HepG2 (cell line): ENCODE data around the gene ZNF282. TPM values are rescaled to one million over a fixed set of nuclear protein-coding genes. Genes with fewer than 3 reads are reported as not detected.

Experiments
- ATF4 ChIP-seq, 2 experiments: fragments of 450-650 bp in 1 of 2; sonication (generic) in 1 of 2; formaldehyde crosslinking; IDR thresholded peaks; 2 replicates each; pipeline versions ENCODE4 v1.5.0 to v1.8.0; 2020 to 2022; ENCODE audit warnings: mild to moderate bottlenecking in 1 of 2, missing genetic modification reagents in 1 of 2
- FOXP4 ChIP-seq: sonication (generic); formaldehyde crosslinking; IDR thresholded peaks from 2 replicates; pipeline ENCODE4 v1.4.0; 2020; ENCODE audit warnings: missing genetic modification reagents
- GMEB1 ChIP-seq: sonication (generic); formaldehyde crosslinking; IDR thresholded peaks from 2 replicates; pipeline ENCODE4 v1.5.1; 2020; ENCODE audit warnings: missing genetic modification reagents, mild to moderate bottlenecking, borderline replicate concordance
- GPBP1L1 ChIP-seq: sonication (generic); formaldehyde crosslinking; IDR thresholded peaks from 2 replicates; pipeline ENCODE4 v1.5.0; 2020; ENCODE audit warnings: mild to moderate bottlenecking, missing genetic modification reagents
- HMG20B ChIP-seq: conservative IDR thresholded peaks from 2 replicates; pipeline ENCODE4 v1.6.1; 2016; ENCODE audit warnings: missing genetic modification reagents, missing compliant biosample characterization
- HOXA7 ChIP-seq: sonication (generic); formaldehyde crosslinking; IDR thresholded peaks from 2 replicates; pipeline ENCODE4 v1.8.1; 2022; ENCODE audit warnings: mild to moderate bottlenecking, missing genetic modification reagents, moderate library complexity
- MTERF4 ChIP-seq: sonication (generic); formaldehyde crosslinking; IDR thresholded peaks from 2 replicates; pipeline ENCODE4 v1.8.0; 2023; ENCODE audit warnings: mild to moderate bottlenecking, missing genetic modification reagents
- NFE2 ChIP-seq: sonication (generic); formaldehyde crosslinking; IDR thresholded peaks from 2 replicates; pipeline ENCODE4 v1.4.0; 2020; ENCODE audit warnings: missing genetic modification reagents
- SIN3A ChIP-seq: IDR thresholded peaks from 2 replicates; pipeline ENCODE4 v1.6.1; 2011; ENCODE audit warnings: low read depth, mild to moderate bottlenecking, control low read depth, low read length, borderline replicate concordance
- SMAD1 ChIP-seq: sonication (generic); formaldehyde crosslinking; IDR thresholded peaks from 2 replicates; pipeline ENCODE4 v1.4.0; 2020; ENCODE audit warnings: missing genetic modification reagents, low read depth, mild to moderate bottlenecking, borderline replicate concordance
- SPEN ChIP-seq: sonication (generic); formaldehyde crosslinking; IDR thresholded peaks from 2 replicates; pipeline ENCODE4 v1.5.1; 2020; ENCODE audit warnings: low read depth, mild to moderate bottlenecking, missing genetic modification reagents
- SUZ12 ChIP-seq: fragments of 150-350 bp; IDR thresholded peaks from 2 replicates; pipeline ENCODE4 v1.6.1; 2014; ENCODE audit warnings: low read depth, low read length
- ZFP62 ChIP-seq: sonication (generic); formaldehyde crosslinking; IDR thresholded peaks from 2 replicates; pipeline ENCODE4 v1.4.0; 2020; ENCODE audit warnings: missing genetic modification reagents
- ZNF331 ChIP-seq: sonication (generic); formaldehyde crosslinking; IDR thresholded peaks from 2 replicates; pipeline ENCODE4 v1.4.0; 2020; ENCODE audit warnings: missing genetic modification reagents
- ZNF737 ChIP-seq: sonication (generic); formaldehyde crosslinking; IDR thresholded peaks from 2 replicates; pipeline ENCODE4 v1.5.0; 2020; ENCODE audit warnings: missing genetic modification reagents, mild to moderate bottlenecking, borderline replicate concordance
- ZNF780A ChIP-seq: sonication (generic); formaldehyde crosslinking; IDR thresholded peaks from 2 replicates; pipeline ENCODE4 v1.8.0; 2022; ENCODE audit warnings: mild to moderate bottlenecking, missing genetic modification reagents, moderate library complexity
- ZNF800 ChIP-seq: sonication (generic); formaldehyde crosslinking; IDR thresholded peaks from 2 replicates; pipeline ENCODE4 v1.4.0; 2020; ENCODE audit warnings: missing genetic modification reagents
- ZNF841 ChIP-seq: sonication (generic); formaldehyde crosslinking; IDR thresholded peaks from 2 replicates; pipeline ENCODE4 v1.8.1; 2023; ENCODE audit warnings: missing genetic modification reagents, borderline replicate concordance
- ZNF891 ChIP-seq: sonication (generic); formaldehyde crosslinking; IDR thresholded peaks from 2 replicates; pipeline ENCODE4 v1.5.0; 2020; ENCODE audit warnings: mild to moderate bottlenecking, missing genetic modification reagents
- polyA plus RNA-seq, 8 experiments: library from polyadenylated mRNA; depleted of rRNA in 3 of 8; stranded (reverse) in 7 of 8; unstranded in 1 of 8; fragments of >200 nt; fragmentation: Illumina TruSeq in 4 of 8; extraction: Trizol in 4 of 8; gene quantifications; 2 replicates each; pipeline versions ENCODE4 v1.2.1 to v1.2.3, GENCODE V29; 2011 to 2016; ENCODE audit warnings: low read depth in 4 of 8, missing spikeins in 1 of 8, mixed read lengths in 1 of 8; ENCODE audit not compliant: insufficient read depth in 1 of 8
- total RNA-seq, 5 experiments: library from RNA; depleted of rRNA; stranded (reverse); fragments of >200 nt; fragmentation: Illumina TruSeq; extraction: Trizol; gene quantifications; 2 replicates each; pipeline ENCODE4 v1.2.3, GENCODE V29; 2016; ENCODE audit warnings: low read depth in 1 of 5

The ZNF282 gene
- total and polyA plus RNA-seq, 2 of the 13 experiments (the other 11 are each of a cell fraction or from before 2014, with no cell fraction given), result 9.1 to 20.9 TPM

GRCh38 chr7:149261829-149262617, 66.7 kb downstream of the ZNF282 start, which contains the start of gene ZNF783 (continued):
- TF ChIP-seq GMEB1 (CRISPR knock-in tag), result 0 out of 2 replicates have a peak, but pooled peaks have one; percentile 46
- no peak for TF ChIP-seq SIN3A
- TF ChIP-seq SPEN (CRISPR knock-in tag), result peak; percentile 79
- TF ChIP-seq ZNF891 (CRISPR knock-in tag), result peak; percentile 84; the same call in 1 of the 2 replicates
- no peak for TF ChIP-seq SUZ12
- peak; percentile 59; the same call in 1 of the 2 replicates for TF ChIP-seq ZNF737 (CRISPR knock-in tag)
- no peak for TF ChIP-seq HMG20B (CRISPR knock-in tag)
- TF ChIP-seq ZFP62, result no peak
- TF ChIP-seq ZNF331 (CRISPR knock-in tag), result peak; percentile 76
- TF ChIP-seq ZNF841, result peak; percentile 95
- peak; percentile 71; the same call in 1 of the 2 replicates for TF ChIP-seq ZNF780A
- 0 out of 2 replicates have a peak, but pooled peaks have one; percentile 52 for TF ChIP-seq ZNF800
- peak; percentile 64; the same call in 1 of the 2 replicates for TF ChIP-seq SMAD1 (CRISPR knock-in tag)
- no peak for TF ChIP-seq HOXA7
- TF ChIP-seq FOXP4 (CRISPR knock-in tag), result peak; percentile 26; the same call in 1 of the 2 replicates
- no peak for TF ChIP-seq GPBP1L1 (CRISPR knock-in tag)
- peak; percentile 88; the same call in 1 of the 2 replicates for TF ChIP-seq MTERF4 (CRISPR knock-in tag)
- TF ChIP-seq NFE2 (CRISPR knock-in tag), result no peak
- TF ChIP-seq ATF4 (CRISPR knock-in tag; IDR thresholded peaks at IDR 0.05), result peak in 1 of 2 experiments; percentile 47; a peak in 2 of 4 replicates
